ENCODE results near the gene LNX2. TPM values are rescaled to one million over a fixed set of nuclear protein-coding genes. Genes with fewer than 3 reads are reported as not detected.

Gene LNX2
- total and polyA plus RNA-seq, 2 of the 4 experiments (the other 2 are of a cell fraction), result 3.1 to 7.2 TPM

DNA sequence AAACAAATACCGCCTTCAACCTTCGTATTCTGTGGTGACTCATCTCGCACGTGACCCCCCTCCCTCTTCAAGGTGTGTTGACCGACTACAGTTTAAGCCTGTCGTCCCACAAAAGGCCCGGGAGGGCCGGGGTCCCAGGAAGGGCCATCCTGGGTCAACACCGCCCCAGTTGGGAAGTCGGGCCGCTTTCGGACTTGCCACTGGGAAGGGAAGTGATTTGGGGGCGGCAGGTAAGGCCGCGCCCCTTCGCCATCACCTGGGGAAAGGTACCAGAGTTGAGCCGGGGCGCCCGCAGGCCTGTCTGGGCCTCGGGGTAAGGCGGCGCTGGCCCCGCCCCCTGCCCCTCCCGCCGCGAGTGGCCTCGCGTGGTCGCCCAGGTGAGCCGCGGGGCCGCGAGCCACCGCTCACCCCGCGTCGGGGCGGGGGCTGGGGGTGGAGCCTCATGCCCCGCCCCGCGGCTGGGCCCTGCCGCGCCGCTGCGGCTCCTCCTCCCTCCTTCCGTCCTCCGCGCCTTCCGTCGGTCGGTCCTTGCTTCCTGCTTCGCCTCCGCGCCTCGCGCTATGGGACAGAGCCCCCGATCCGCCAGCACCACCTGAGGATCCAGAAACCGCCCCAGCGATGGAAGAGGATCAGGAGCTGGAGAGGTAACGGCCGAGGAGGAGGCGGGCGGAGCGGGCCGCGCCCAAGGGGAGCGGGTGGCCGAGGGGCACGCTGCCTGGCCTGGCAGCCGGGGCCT is 1.2 kb upstream of the LNX2 start, which contains the start of gene POLR1D:
POLR1D (plus strand) TSS at position 527 of the 736 bp plus-strand sequence; CDS start at position 619, 92 bp downstream.
- peak within 1 kb of the TSS; percentile 91 for H3K27ac ChIP-seq (ENCODE audit: insufficient read depth, low read length)
- H2AK5ac ChIP-seq (ENCODE audit: low read depth, low read length), result peak within 1 kb of the TSS; percentile 48; the same call in 1 of the 2 replicates
- peaks cover 12% of the 10 kb centered on the region for H3K9me1 ChIP-seq (ENCODE audit: insufficient read depth, low read length)
- in situ Hi-C loops (cut with MboI; ENCODE audit: low sequenced_read_pairs), result loop anchor here (25.0 kb wide), 1 partner anchor 634 kb away; no protein-coding TSS in a partner anchor
- no peak within 1 kb of the TSS for H2BK15ac ChIP-seq (ENCODE audit: low read depth, low read length)
- POLR2A ChIA-PET (ENCODE audit: unreplicated experiment), result no interaction called here
- peak within 1 kb of the TSS; percentile 73 for H2BK120ac ChIP-seq (ENCODE audit: low read depth, low read length)
- H4K5ac ChIP-seq (ENCODE audit: low read depth, low read length), result peak within 1 kb of the TSS; percentile 21
- H2BK20ac ChIP-seq (ENCODE audit: low read depth, low read length), result no peak within 1 kb of the TSS
- peak within 1 kb of the TSS; percentile 66; the same call in 1 of the 2 replicates for H3K18ac ChIP-seq (ENCODE audit: low read depth, low read length)
- H2BK5ac ChIP-seq (ENCODE audit: low read depth, low read length, poor library complexity, severe bottlenecking), result peak within 1 kb of the TSS; percentile 83
- no peaks in the 10 kb centered on the region for H3K9me3 ChIP-seq (ENCODE audit: control insufficient read depth, insufficient read depth, low read length)
- peak within 1 kb of the TSS; percentile 89 to 92 for H4K8ac ChIP-seq (ENCODE audit: low read depth in 2 of 2, low read length in 2 of 2)
- BruUV-seq (replicated peaks), result no TSS peak
- intact Hi-C loops (cut with micrococcal nuclease), result loop anchor here (1.0 to 10.0 kb wide), 5 partner anchors 43 to 247 kb away; partner anchors contain the start of gene GSX1
- H3K79me1 ChIP-seq (ENCODE audit: low read depth in 1 of 2, low read length in 2 of 2), result peaks cover 51 to 67% of the 10 kb centered on the region in 2 experiments
- peak within 1 kb of the TSS; percentile 96 for H3K23ac ChIP-seq (ENCODE audit: low read depth, low read length)
- H3K4me3 ChIP-seq (ENCODE audit: insufficient read depth, low read depth, low read length), result peak within 1 kb of the TSS; percentile 99
- peak; percentile 65 for DNase-seq
- peak within 1 kb of the TSS; percentile 96 for H3K14ac ChIP-seq (replicated peaks; ENCODE audit: low read depth, low read length)
- no peaks in the 10 kb centered on the region for H3K27me3 ChIP-seq (ENCODE audit: control insufficient read depth, insufficient read depth, low read length)
- ATAC-seq (ENCODE audit: low read depth), result peak; percentile 78
- CTCF ChIA-PET, result interaction anchor here (0.6 to 2.3 kb wide), 2 partner anchors 89 to 665 kb away, joined by 4 to 10 read pairs; no protein-coding TSS in a partner anchor
- H3K4ac ChIP-seq (ENCODE audit: low read depth, low read length), result peak within 1 kb of the TSS; percentile 93
- peak within 1 kb of the TSS; percentile 93 for H2AK9ac ChIP-seq (replicated peaks; ENCODE audit: low read depth, low read length, poor library complexity)
- H4K91ac ChIP-seq (ENCODE audit: insufficient read depth, low read depth, low read length), result peak within 1 kb of the TSS; percentile 87
- peaks cover 13% of the 10 kb centered on the region; the same call in 1 of the 2 replicates for H4K20me1 ChIP-seq (ENCODE audit: insufficient read depth, low read length)
- 1% methylated on average over 37 of the region's 71 CpGs; no CpG with 5 or more reads in 1 of the 2 experiments for WGBS, 2 experiments (ENCODE audit: extremely low coverage in 2 of 2, insufficient read length in 1 of 2)
- dilution Hi-C loops (cut with HindIII; ENCODE audit: low sequenced_read_pairs, unreplicated experiment), result no loop called here
- peak within 1 kb of the TSS; percentile 93 for H3K9ac ChIP-seq (ENCODE audit: low read depth, low read length)
- H3K56ac ChIP-seq (ENCODE audit: extremely low read depth, insufficient read depth, low read length), result peak within 1 kb of the TSS; percentile 73
- H3K4me2 ChIP-seq (ENCODE audit: low read depth, low read length), result peak within 1 kb of the TSS; percentile 98
- no peaks in the 10 kb centered on the region for H3K4me1 ChIP-seq (ENCODE audit: control insufficient read depth, insufficient read depth, low read length)
- peaks cover 7% of the 10 kb centered on the region; the same call in 1 of the 2 replicates for H3K36me3 ChIP-seq (ENCODE audit: control insufficient read depth, insufficient read depth, low read length)
- H2AFZ ChIP-seq (replicated peaks; ENCODE audit: low read length, poor library complexity), result peak within 1 kb of the TSS; percentile 97
- TF ChIP-seq MXI1 (IDR thresholded peaks at IDR 0.05; ENCODE audit: borderline replicate concordance, low read depth, low read length), result peak; percentile 63
- TF ChIP-seq, protein P1, sequence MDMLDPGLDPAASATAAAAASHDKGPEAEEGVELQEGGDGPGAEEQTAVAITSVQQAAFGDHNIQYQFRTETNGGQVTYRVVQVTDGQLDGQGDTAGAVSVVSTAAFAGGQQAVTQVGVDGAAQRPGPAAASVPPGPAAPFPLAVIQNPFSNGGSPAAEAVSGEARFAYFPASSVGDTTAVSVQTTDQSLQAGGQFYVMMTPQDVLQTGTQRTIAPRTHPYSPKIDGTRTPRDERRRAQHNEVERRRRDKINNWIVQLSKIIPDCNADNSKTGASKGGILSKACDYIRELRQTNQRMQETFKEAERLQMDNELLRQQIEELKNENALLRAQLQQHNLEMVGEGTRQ (IDR thresholded peaks at IDR 0.05; ENCODE audit: low read depth, low read length), result peak; percentile 60
- TF ChIP-seq SMC3 (IDR thresholded peaks at IDR 0.05; ENCODE audit: low read depth, low read length), result no peak
- TF ChIP-seq, protein P2, sequence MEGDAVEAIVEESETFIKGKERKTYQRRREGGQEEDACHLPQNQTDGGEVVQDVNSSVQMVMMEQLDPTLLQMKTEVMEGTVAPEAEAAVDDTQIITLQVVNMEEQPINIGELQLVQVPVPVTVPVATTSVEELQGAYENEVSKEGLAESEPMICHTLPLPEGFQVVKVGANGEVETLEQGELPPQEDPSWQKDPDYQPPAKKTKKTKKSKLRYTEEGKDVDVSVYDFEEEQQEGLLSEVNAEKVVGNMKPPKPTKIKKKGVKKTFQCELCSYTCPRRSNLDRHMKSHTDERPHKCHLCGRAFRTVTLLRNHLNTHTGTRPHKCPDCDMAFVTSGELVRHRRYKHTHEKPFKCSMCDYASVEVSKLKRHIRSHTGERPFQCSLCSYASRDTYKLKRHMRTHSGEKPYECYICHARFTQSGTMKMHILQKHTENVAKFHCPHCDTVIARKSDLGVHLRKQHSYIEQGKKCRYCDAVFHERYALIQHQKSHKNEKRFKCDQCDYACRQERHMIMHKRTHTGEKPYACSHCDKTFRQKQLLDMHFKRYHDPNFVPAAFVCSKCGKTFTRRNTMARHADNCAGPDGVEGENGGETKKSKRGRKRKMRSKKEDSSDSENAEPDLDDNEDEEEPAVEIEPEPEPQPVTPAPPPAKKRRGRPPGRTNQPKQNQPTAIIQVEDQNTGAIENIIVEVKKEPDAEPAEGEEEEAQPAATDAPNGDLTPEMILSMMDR (conservative IDR thresholded peaks at IDR 0.05; ENCODE audit: low read depth, low read length), result no peak
- peak; percentile 86; the same call in 1 of the 2 replicates for TF ChIP-seq MAZ (IDR thresholded peaks at IDR 0.05; ENCODE audit: borderline replicate concordance, low read depth, low read length)
- TF ChIP-seq MAFK (IDR thresholded peaks at IDR 0.05; ENCODE audit: low read depth, low read length), result no peak
- peak; percentile 77 for TF ChIP-seq BHLHE40 (IDR thresholded peaks at IDR 0.05; ENCODE audit: low read depth, low read length)
- TF ChIP-seq CHD1 (IDR thresholded peaks at IDR 0.05; ENCODE audit: low read depth, low read length), result no peak
- no peak for TF ChIP-seq NFE2L2 (IDR thresholded peaks at IDR 0.05; ENCODE audit: low read depth, low read length)
- TF ChIP-seq RCOR1 (IDR thresholded peaks at IDR 0.05; ENCODE audit: insufficient replicate concordance, low read length), result no peak
- peak; percentile 56; the same call in 1 of the 2 replicates for TF ChIP-seq POLR2A (IDR thresholded peaks at IDR 0.05; ENCODE audit: low read depth, low read length)
- TF ChIP-seq CEBPB (IDR thresholded peaks at IDR 0.05; ENCODE audit: low read depth, low read length), result no peak
- TF ChIP-seq, protein P3, sequence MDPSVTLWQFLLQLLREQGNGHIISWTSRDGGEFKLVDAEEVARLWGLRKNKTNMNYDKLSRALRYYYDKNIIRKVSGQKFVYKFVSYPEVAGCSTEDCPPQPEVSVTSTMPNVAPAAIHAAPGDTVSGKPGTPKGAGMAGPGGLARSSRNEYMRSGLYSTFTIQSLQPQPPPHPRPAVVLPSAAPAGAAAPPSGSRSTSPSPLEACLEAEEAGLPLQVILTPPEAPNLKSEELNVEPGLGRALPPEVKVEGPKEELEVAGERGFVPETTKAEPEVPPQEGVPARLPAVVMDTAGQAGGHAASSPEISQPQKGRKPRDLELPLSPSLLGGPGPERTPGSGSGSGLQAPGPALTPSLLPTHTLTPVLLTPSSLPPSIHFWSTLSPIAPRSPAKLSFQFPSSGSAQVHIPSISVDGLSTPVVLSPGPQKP (IDR thresholded peaks at IDR 0.05; ENCODE audit: borderline replicate concordance, low read depth, low read length), result no peak
